ENCODE results near the gene PPP1R3D.
"Not testable (repeated sequence)": the region's sequence is repeated elsewhere in the genome, so short reads cannot be mapped to it uniquely, and the experiment has no call there.

Gene PPP1R3D

GRCh38 chr20:59925359-59925758 lies 14.7 kb downstream of the PPP1R3D start:
- no peak for DNase-seq (ENCODE audit: low read depth in 2 of 2)

GRCh38 chr20:59923514-59923913 lies 16.6 kb downstream of the PPP1R3D start:
- DNase-seq (ENCODE audit: low read depth in 2 of 2) = no peak

GRCh38 chr20:59920944-59921343 lies 19.2 kb downstream of the PPP1R3D start:
- no peak for DNase-seq (ENCODE audit: low read depth in 2 of 2)

- no peak for DNase-seq (ENCODE audit: low read depth in 2 of 2)
Measured at GRCh38 chr20:59912609-59913008, 27.5 kb downstream of the PPP1R3D start.

GRCh38 chr20:59911041-59911440 lies 29.1 kb downstream of the PPP1R3D start:
- DNase-seq (ENCODE audit: low read depth in 2 of 2) = no peak

- no peak for DNase-seq (ENCODE audit: low read depth in 2 of 2)
Measured at GRCh38 chr20:59908855-59909254, 31.2 kb downstream of the PPP1R3D start.

- DNase-seq (ENCODE audit: low read depth in 2 of 2) = no peak
Measured at GRCh38 chr20:59903621-59904020, 36.5 kb downstream of the PPP1R3D start.

- no peak for DNase-seq (ENCODE audit: low read depth in 2 of 2)
Measured at GRCh38 chr20:59902470-59902869, 37.6 kb downstream of the PPP1R3D start.

GRCh38 chr20:59895908-59896307 lies 44.2 kb downstream of the PPP1R3D start:
- DNase-seq (ENCODE audit: low read depth in 2 of 2) = no peak

GRCh38 chr20:59891581-59891980 lies 48.5 kb downstream of the PPP1R3D start:
- DNase-seq (ENCODE audit: low read depth in 2 of 2) = no peak

GRCh38 chr20:59890035-59890434 lies 50.1 kb downstream of the PPP1R3D start:
- DNase-seq (ENCODE audit: low read depth in 2 of 2) = not testable (repeated sequence)

- no peak for DNase-seq (ENCODE audit: low read depth in 2 of 2)
Measured at GRCh38 chr20:59888050-59888449, 52.1 kb downstream of the PPP1R3D start.
